ENCODE measurements around the gene ADGRL3. TPM values are rescaled to one million over a fixed set of nuclear protein-coding genes. Genes with fewer than 3 reads are reported as not detected.
"Not testable (repeated sequence)": the region's sequence is repeated elsewhere in the genome, so short reads cannot be mapped to it uniquely, and the experiment has no call there.

The ADGRL3 gene
- total RNA-seq, 1 donor from 2014 or later, result not detected

DNA sequence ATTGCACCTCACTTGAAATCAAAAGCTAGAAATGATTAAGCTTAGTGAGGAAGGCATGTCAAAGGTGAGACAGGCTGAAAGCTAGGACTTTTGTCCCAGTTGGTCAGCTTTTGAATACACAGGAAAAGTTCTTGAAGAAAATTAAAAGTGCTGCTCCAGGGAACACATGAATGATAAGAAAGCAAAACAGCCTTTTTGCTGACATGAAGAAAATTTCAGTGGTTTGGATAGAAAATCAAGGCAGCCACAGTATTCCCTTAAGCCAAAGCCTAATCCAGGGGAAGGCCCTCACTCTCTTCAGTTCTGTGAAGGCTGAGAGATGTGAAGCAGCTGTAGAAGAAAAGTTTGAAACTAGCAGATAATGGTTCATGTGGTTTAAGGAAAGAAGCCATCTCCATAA, 150.8 kb downstream of the ADGRL3 start:
- intact Hi-C loops (cut with micrococcal nuclease), result no loop called here
- no peak for DNase-seq (ENCODE audit: low spot score)

DNA sequence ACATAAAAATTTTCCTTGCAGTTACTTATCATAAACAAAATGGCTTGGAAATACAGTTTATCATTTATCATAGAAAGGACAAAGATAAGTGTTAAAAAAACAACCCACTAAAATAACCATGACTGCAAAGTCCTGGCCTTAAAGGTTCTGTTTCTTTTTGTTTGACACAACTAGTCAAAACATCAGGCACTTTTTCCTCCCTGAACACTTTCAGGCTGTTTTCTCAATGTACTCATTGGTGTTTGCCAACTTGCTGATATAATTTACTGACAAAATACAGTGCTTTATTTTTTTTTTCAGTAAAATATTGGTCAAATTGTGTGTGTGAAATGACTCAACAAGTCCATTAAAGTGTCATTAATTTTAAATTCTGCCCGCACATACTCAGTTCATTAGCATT, 156.6 kb downstream of the ADGRL3 start:
- Mint-ChIP-seq H3K9me3 (peaks cover 9% of the 10 kb centered on the region), H3K4me1 (ENCODE audit: low read depth) (no peaks in the 10 kb centered on the region), H3K27me3 (ENCODE audit: insufficient read depth) (no peaks in the 10 kb centered on the region), H3K27ac (no peak overlapping the region), H3K36me3 (ENCODE audit: low read depth) (no peaks in the 10 kb centered on the region), H3K4me3 (no peak overlapping the region)
- intact Hi-C loops (cut with micrococcal nuclease), result no loop called here
- DNase-seq (ENCODE audit: low spot score), result no peak

More for the DNA sequence above, 150.8 kb downstream of the ADGRL3 start:
- H3K4me1 Mint-ChIP-seq (ENCODE audit: low read depth), result no peaks in the 10 kb centered on the region
- no peaks in the 10 kb centered on the region for H3K27me3 Mint-ChIP-seq (ENCODE audit: insufficient read depth)
- H3K36me3 Mint-ChIP-seq (ENCODE audit: low read depth), result no peaks in the 10 kb centered on the region
- H3K4me3 Mint-ChIP-seq, result no peak overlapping the region
- H3K27ac Mint-ChIP-seq, result no peak overlapping the region
- peaks cover 2% of the 10 kb centered on the region for H3K9me3 Mint-ChIP-seq

DNA sequence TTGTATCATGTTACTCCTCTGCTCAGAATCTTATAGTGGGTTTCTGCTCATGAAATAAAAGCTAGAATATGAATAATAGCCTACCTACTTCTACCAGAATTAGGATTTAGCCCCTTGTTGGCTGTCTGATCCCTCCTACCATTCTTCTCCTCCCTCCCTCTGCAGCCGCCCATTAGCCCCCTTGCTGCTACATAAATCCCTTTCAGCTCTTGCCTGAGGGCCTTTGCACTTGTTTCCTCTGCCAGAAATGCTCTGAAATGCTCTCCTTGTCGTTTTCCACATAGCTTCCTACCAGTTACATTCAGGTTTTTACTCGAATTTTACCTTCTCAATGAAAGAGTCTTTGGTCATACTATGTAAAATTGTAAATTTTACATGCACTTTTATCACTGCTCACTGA, 159.2 kb downstream of the ADGRL3 start:
- Mint-ChIP-seq H3K4me3 (no peak overlapping the region), H3K27ac (no peak overlapping the region), H3K27me3 (ENCODE audit: insufficient read depth) (no peaks in the 10 kb centered on the region), H3K4me1 (ENCODE audit: low read depth) (no peaks in the 10 kb centered on the region), H3K9me3 (peaks cover 7% of the 10 kb centered on the region), H3K36me3 (ENCODE audit: low read depth) (no peaks in the 10 kb centered on the region)
- DNase-seq (ENCODE audit: low spot score), result no peak
- intact Hi-C loops (cut with micrococcal nuclease), result no loop called here

DNA sequence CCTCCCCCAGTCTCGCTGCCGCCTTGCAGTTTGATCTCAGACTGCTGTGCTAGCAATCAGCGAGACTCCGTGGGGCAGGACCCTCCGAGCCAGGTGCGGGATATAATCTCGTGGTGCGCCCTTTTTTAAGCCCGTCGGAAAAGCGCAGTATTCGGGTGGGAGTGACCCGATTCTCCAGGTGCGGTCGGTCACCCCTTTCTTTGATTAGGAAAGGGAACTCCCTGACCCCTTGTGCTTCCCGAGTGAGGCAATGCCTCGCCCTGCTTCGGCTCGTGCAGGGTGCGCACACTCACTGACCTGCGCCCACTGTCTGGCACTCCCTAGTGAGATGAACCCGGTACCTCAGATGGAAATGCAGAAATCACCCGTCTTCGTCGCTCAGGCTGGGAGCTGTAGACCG, 172.7 kb downstream of the ADGRL3 start:
- H3K36me3 Mint-ChIP-seq (ENCODE audit: low read depth); intact Hi-C loops (cut with micrococcal nuclease); H3K4me3 Mint-ChIP-seq: not testable (repeated sequence)

DNA sequence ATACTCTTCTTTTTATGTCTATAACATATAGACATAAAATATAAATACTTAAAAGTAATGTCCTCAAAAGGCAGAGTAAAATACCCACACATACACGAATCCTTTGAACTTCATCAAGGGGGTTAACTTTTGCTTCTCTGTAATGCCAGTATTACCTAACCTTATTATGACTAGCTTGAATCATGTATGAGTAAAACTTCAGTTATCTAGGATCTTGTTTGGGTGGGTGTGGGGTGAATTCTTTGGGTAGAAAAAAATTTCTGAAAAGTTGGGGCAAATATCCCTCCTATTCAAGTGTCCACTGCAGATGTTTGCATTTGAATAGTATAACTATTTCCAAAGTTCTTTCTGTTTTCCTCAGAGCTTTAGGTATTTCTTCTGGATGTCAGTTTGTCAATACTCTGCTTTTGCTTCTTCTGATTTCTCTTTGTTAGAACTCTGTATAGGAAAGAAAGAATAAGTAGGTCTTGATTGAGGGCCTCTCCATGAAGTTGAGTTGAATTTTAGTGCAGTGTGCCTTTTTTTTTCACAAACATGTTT, 173.8 kb downstream of the ADGRL3 start:
- Mint-ChIP-seq H3K27me3 (ENCODE audit: insufficient read depth) (no peaks in the 10 kb centered on the region), H3K36me3 (ENCODE audit: low read depth) (no peaks in the 10 kb centered on the region), H3K9me3 (no peaks in the 10 kb centered on the region), H3K4me3 (no peak overlapping the region), H3K27ac (no peak overlapping the region), H3K4me1 (ENCODE audit: low read depth) (no peaks in the 10 kb centered on the region)
- DNase-seq (ENCODE audit: low spot score), result no peak
- intact Hi-C loops (cut with micrococcal nuclease), result no loop called here

More for the DNA sequence above, 172.7 kb downstream of the ADGRL3 start:
- not testable (repeated sequence) for DNase-seq (ENCODE audit: low spot score); H3K9me3 Mint-ChIP-seq; H3K4me1 Mint-ChIP-seq (ENCODE audit: low read depth); H3K27ac Mint-ChIP-seq; H3K27me3 Mint-ChIP-seq (ENCODE audit: insufficient read depth)

DNA sequence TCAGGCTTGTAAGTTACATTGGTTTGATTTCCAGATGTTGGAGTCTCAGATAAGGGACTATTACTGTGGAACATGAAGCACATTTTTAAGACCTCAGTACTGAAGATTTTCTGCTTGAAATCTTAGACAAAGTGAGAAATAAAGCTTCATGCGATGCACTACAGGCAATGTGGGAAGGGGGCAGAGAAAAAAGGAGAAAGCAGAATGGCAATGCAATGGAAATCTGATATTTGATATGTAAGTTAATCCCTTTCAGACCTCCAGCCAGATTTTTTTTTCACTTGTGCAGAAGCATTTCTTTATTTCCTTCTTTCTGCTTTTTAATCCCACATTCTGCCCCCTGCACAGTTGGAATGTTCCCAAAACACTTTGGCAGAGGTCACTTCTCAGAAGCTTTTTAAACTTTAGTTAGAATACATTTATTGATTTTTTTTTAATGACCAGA, 174.3 kb downstream of the ADGRL3 start:
- DNase-seq (ENCODE audit: low spot score), result no peak
- Mint-ChIP-seq H3K4me3 (no peak overlapping the region), H3K4me1 (ENCODE audit: low read depth) (no peaks in the 10 kb centered on the region), H3K9me3 (no peaks in the 10 kb centered on the region), H3K27me3 (ENCODE audit: insufficient read depth) (no peaks in the 10 kb centered on the region), H3K36me3 (ENCODE audit: low read depth) (no peaks in the 10 kb centered on the region), H3K27ac (no peak overlapping the region)
- intact Hi-C loops (cut with micrococcal nuclease), result no loop called here

DNA sequence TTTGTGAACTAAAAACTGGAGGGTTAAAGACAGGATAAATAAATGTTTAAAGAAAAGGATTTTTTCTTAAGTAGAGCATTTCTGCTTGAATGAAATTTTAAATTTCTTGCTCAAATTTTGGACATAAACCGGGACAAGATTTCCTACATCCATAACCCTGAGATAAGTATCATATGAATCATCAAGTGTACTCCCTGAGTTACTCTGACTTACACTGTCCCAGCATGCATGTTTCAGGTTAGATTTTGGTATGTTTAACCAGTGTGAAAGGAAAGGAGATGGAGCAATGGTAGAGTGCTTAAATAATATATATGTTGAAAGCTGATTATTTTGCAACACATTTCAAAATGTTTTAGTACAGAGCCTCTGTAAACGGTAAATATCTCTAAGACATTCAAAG, 175.2 kb downstream of the ADGRL3 start:
- no peaks in the 10 kb centered on the region for H3K36me3 Mint-ChIP-seq (ENCODE audit: low read depth)
- intact Hi-C loops (cut with micrococcal nuclease), result no loop called here
- no peaks in the 10 kb centered on the region for H3K4me1 Mint-ChIP-seq (ENCODE audit: low read depth)

DNA sequence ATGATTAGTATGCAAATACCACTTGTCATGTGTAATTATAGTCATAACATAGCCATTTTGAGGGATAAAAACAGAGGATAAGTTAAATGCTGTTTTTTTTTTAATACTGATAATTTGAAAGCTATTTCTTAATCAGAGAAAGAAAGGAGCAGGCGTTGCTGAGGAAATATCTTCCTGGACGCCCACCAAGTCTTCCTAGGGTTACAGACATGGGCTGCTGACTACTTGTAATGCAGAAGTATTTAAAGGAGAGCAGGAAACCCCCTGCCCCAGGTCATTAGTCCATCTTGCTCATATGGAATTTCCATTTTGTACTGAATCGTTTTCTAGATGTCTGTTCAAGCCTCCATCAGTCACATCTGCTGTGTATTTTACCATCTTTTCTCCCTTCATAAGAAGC, 176.2 kb downstream of the ADGRL3 start:
- H3K36me3 Mint-ChIP-seq (ENCODE audit: low read depth), result no peaks in the 10 kb centered on the region
- H3K27ac Mint-ChIP-seq, result no peak overlapping the region
- H3K9me3 Mint-ChIP-seq, result no peaks in the 10 kb centered on the region
- no peaks in the 10 kb centered on the region for H3K27me3 Mint-ChIP-seq (ENCODE audit: insufficient read depth)
- DNase-seq (ENCODE audit: low spot score), result no peak
- intact Hi-C loops (cut with micrococcal nuclease), result no loop called here
- H3K4me1 Mint-ChIP-seq (ENCODE audit: low read depth), result no peaks in the 10 kb centered on the region
- no peak overlapping the region for H3K4me3 Mint-ChIP-seq

More for the DNA sequence above, 175.2 kb downstream of the ADGRL3 start:
- no peak for DNase-seq (ENCODE audit: low spot score)
- H3K9me3 Mint-ChIP-seq, result no peaks in the 10 kb centered on the region
- no peaks in the 10 kb centered on the region for H3K27me3 Mint-ChIP-seq (ENCODE audit: insufficient read depth)
- H3K27ac Mint-ChIP-seq, result no peak overlapping the region
- no peak overlapping the region for H3K4me3 Mint-ChIP-seq

DNA sequence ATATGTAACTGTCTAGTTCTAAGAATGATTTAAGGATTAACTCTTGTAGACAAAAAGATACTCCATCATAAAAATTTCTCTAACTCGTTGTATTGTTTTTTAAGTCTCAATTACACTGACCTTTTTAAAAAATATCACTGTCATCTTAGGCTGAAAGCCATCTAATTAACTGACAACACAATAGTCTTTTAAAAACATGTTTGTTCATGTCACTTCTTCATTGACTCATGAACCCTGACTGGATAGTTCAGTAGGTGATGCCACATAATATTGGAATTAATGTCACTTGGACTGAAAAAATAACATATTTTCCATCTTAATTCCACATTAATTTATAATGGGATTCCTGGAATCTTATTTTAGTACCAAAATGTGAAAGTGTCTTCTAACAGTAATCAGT, 179.3 kb downstream of the ADGRL3 start:
- no peak overlapping the region for H3K4me3 Mint-ChIP-seq
- H3K27ac Mint-ChIP-seq, result no peak overlapping the region
- no peaks in the 10 kb centered on the region for H3K36me3 Mint-ChIP-seq (ENCODE audit: low read depth)
- H3K4me1 Mint-ChIP-seq (ENCODE audit: low read depth), result no peaks in the 10 kb centered on the region
- intact Hi-C loops (cut with micrococcal nuclease), result no loop called here
- DNase-seq (ENCODE audit: low spot score), result no peak
- H3K9me3 Mint-ChIP-seq, result no peaks in the 10 kb centered on the region
- no peaks in the 10 kb centered on the region for H3K27me3 Mint-ChIP-seq (ENCODE audit: insufficient read depth)

DNA sequence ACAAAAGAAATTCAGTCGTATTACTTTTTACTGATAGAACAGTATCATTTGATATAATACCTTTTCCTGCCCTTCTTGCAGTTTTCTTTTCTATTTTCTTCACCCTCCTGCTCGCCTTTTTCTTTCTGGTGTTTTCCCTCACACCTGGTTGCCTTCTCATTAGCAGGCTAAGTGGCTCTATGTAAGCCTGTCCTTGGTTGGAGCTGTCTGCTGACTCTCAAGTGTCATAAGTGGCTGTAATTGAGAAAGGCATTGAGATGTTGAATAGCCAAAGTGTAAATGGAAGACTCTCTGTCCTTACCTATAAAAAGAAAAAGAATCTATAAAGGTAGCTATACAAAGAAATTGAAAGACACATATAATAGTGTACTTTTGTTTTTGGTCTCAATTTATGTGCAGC, 180.7 kb downstream of the ADGRL3 start:
- H3K27me3 Mint-ChIP-seq (ENCODE audit: insufficient read depth), result no peaks in the 10 kb centered on the region
- intact Hi-C loops (cut with micrococcal nuclease), result no loop called here
- DNase-seq (ENCODE audit: low spot score), result no peak
- H3K27ac Mint-ChIP-seq, result no peak overlapping the region
- no peak overlapping the region for H3K4me3 Mint-ChIP-seq
- H3K9me3 Mint-ChIP-seq, result no peaks in the 10 kb centered on the region
- H3K36me3 Mint-ChIP-seq (ENCODE audit: low read depth), result no peaks in the 10 kb centered on the region
- H3K4me1 Mint-ChIP-seq (ENCODE audit: low read depth), result no peaks in the 10 kb centered on the region

DNA sequence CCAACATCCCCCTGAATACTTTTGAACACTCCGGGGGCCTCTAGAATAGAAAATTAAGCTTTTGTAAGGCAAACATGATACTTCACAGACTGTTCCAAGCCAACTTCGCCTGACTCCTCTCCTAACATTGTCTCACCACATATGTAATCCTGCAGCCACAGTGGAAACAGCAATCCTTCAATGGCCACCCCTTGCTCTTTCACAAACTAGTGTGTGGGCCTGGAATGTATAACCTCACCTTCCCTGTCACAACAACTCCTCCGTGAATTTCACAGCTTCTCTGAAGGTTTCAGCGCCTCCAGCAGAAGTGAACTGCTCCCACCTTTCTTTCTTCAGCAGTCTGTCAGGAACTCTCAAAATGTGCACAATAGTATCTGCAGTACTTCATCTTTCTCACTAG, 185.1 kb downstream of the ADGRL3 start:
- H3K4me1 Mint-ChIP-seq (ENCODE audit: low read depth), result no peaks in the 10 kb centered on the region
- no peak for DNase-seq (ENCODE audit: low spot score)
- H3K27ac Mint-ChIP-seq, result no peak overlapping the region
- H3K36me3 Mint-ChIP-seq (ENCODE audit: low read depth), result no peaks in the 10 kb centered on the region
- no peak overlapping the region for H3K4me3 Mint-ChIP-seq
- H3K9me3 Mint-ChIP-seq, result no peaks in the 10 kb centered on the region
- intact Hi-C loops (cut with micrococcal nuclease), result no loop called here
- no peaks in the 10 kb centered on the region for H3K27me3 Mint-ChIP-seq (ENCODE audit: insufficient read depth)

DNA sequence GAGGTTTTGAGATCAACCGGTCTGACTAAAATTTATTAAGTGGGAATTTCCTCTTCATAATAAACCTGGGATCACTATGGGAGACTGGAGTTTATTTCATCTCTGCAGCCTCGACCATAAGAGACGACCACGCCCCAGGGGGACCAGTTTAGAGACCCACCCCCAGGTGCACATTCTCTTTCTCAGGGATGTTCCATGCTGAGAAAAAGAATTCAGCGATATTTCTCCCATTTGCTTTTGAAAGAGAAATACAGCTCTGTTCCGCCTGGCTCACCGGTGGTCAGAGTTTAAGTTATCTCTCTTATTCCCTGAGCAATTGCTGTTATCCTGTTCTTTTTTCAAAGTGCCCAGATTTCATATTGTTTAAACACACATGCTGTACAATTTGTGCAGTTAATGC, 187.2 kb downstream of the ADGRL3 start:
- H3K27ac Mint-ChIP-seq; H3K4me3 Mint-ChIP-seq; intact Hi-C loops (cut with micrococcal nuclease); H3K27me3 Mint-ChIP-seq (ENCODE audit: insufficient read depth); H3K36me3 Mint-ChIP-seq (ENCODE audit: low read depth); DNase-seq (ENCODE audit: low spot score); H3K9me3 Mint-ChIP-seq; H3K4me1 Mint-ChIP-seq (ENCODE audit: low read depth): not testable (repeated sequence)

DNA sequence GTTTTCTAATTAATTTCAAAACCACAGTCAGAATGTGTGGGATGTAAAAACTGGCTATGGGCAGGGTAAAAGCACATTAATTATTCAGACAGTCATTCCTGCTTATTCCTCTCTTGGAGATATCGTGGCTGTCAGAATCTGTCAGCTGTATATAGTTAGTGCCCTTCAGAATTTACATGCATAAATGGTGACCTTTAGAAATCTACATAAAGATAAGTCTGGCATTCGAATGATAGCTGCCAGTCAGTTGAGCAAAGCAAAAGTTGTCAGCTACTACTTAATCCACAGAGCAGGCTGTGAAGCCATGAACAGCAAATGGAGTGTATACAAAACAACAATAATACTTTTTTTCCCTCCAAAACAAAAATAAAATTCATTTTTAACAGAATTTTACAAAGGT, 189.5 kb downstream of the ADGRL3 start:
- Mint-ChIP-seq H3K4me3 (no peak overlapping the region), H3K9me3 (peaks cover 3% of the 10 kb centered on the region), H3K27ac (no peak overlapping the region), H3K4me1 (ENCODE audit: low read depth) (no peaks in the 10 kb centered on the region), H3K36me3 (ENCODE audit: low read depth) (no peaks in the 10 kb centered on the region), H3K27me3 (ENCODE audit: insufficient read depth) (no peaks in the 10 kb centered on the region)
- no peak for DNase-seq (ENCODE audit: low spot score)
- intact Hi-C loops (cut with micrococcal nuclease), result no loop called here

DNA sequence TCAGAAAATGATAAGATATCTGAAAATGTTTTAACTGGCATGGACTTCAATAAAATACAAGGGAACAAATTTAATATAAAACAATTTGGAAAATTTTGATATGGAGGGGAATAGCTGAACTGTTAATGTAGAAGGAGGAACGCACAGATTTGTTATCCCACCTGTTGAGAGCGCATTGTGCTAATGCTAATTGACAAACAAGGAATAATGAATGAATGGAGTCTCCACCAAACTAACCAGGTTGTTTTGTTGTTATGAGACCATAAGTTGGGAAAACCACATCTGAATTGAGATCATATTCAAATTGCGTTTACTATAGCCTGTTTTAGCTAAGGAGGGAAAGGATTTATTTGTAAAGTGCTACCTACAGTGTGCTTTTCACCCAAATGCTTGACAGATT, 195.6 kb downstream of the ADGRL3 start:
- intact Hi-C loops (cut with micrococcal nuclease), result no loop called here
- Mint-ChIP-seq H3K27ac (no peak overlapping the region), H3K4me3 (no peak overlapping the region), H3K9me3 (peaks cover 3% of the 10 kb centered on the region), H3K27me3 (ENCODE audit: insufficient read depth) (no peaks in the 10 kb centered on the region), H3K4me1 (ENCODE audit: low read depth) (no peaks in the 10 kb centered on the region), H3K36me3 (ENCODE audit: low read depth) (no peaks in the 10 kb centered on the region)
- DNase-seq (ENCODE audit: low spot score), result no peak

Measured in activated T-helper 1 cell treated with anti-CD3 and anti-CD28 coated beads, Interleukin-12 subunit alpha, Interleukin-12 subunit beta, Interleukin-2, Interleukin-4 antibody, amounts not matched to agents 30 ng/mL and 10 ng/mL and 1 ng/mL, durations not matched to agents 14 hours and 24 hours and 36 hours (primary cell).